Activated CD4-positive, alpha-beta memory T cell treated with anti-CD3 and anti-CD28 coated beads for 36 hours (primary cell): ENCODE data around the gene PIEZO1. TPM values are rescaled to one million over a fixed set of nuclear protein-coding genes. Genes with fewer than 3 reads are reported as not detected.
A peak's percentile ranks its signal among the peaks of the same experiment; 100 is the strongest.

Source experiments
- CTCF ChIA-PET: fragments of 350-600 bp; sonication (Branson Sonifier 250); formaldehyde crosslinking; loops from one replicate; lab custom pipeline; 2021; ENCODE audit warnings: antibody characterized with exemption, inconsistent platforms; lab: Charles Lee
- POLR2A ChIA-PET: fragments of 350-600 bp; sonication (Branson Sonifier 250); formaldehyde crosslinking; loops from one replicate; lab custom pipeline; 2021; ENCODE audit warnings: antibody characterized with exemption; lab: Charles Lee
- DNase-seq: peaks from one replicate; pipeline ENCODE4 v3.0.0-alpha.2; 2020
- H3K27ac Mint-ChIP-seq: one replicate; pipeline ENCODE4 v1.8.0; 2021; ENCODE audit warnings: mixed read lengths
- H3K27me3 Mint-ChIP-seq: one replicate; pipeline ENCODE4 v1.8.0; 2021; ENCODE audit warnings: mixed read lengths
- H3K36me3 Mint-ChIP-seq: one replicate; pipeline ENCODE4 v1.8.0; 2021; ENCODE audit warnings: mixed read lengths
- H3K4me1 Mint-ChIP-seq: one replicate; pipeline ENCODE4 v1.8.0; 2021; ENCODE audit warnings: low read depth, mixed read lengths
- H3K4me3 Mint-ChIP-seq: one replicate; pipeline ENCODE4 v1.8.0; 2021; ENCODE audit warnings: mild to moderate bottlenecking, mixed read lengths
- H3K9me3 Mint-ChIP-seq: one replicate; pipeline ENCODE4 v1.8.0; 2021; ENCODE audit warnings: mixed read lengths
- intact Hi-C: fragments of 100-400 bp; cut with micrococcal nuclease; formaldehyde crosslinking; loops from one replicate; pipeline ENCODE4 v1.15.1; 2023
- total RNA-seq, 2 experiments: library from RNA; stranded (reverse); gene quantifications; one replicate each; pipeline ENCODE4 v1.2.3, GENCODE V29; 2021

The PIEZO1 gene
- total RNA-seq, 2 experiments from 2014 or later = 221 to 234 TPM

- ChIA-PET POLR2A (no interaction called here), CTCF (interaction anchor here (1.4 to 1.6 kb wide), 3 partner anchors 9 to 17 kb away, joined by 5 to 6 read pairs (median 5); no protein-coding TSS in a partner anchor)
- DNase-seq = no peak
- no peaks in the 10 kb centered on the region for H3K27me3 Mint-ChIP-seq
- peaks cover 17% of the 10 kb centered on the region for H3K4me1 Mint-ChIP-seq
- no peaks in the 10 kb centered on the region for H3K9me3 Mint-ChIP-seq
- H3K36me3 Mint-ChIP-seq = peaks cover 4% of the 10 kb centered on the region
- H3K4me3 Mint-ChIP-seq = no peak overlapping the region
- no peak overlapping the region for H3K27ac Mint-ChIP-seq
- intact Hi-C loops = no loop called here
These were observed 30.7 kb downstream of the PIEZO1 start for GRCh38 chr16:88754109-88754911.

GRCh38 chr16:88753602-88754001 is 31.4 kb downstream of the PIEZO1 start:
- Mint-ChIP-seq H3K27ac (no peak overlapping the region), H3K27me3 (no peaks in the 10 kb centered on the region), H3K4me1 (peaks cover 10% of the 10 kb centered on the region), H3K9me3 (no peaks in the 10 kb centered on the region), H3K4me3 (no peak overlapping the region), H3K36me3 (peaks cover 4% of the 10 kb centered on the region)
- ChIA-PET CTCF (interaction anchor here (1.4 to 1.6 kb wide), 2 partner anchors 8 to 16 kb away, joined by 5 read pairs; no protein-coding TSS in a partner anchor), POLR2A (interaction anchor here (0.6 kb wide), 1 partner anchor 58 kb away, joined by 3 read pairs; no protein-coding TSS in a partner anchor)
- intact Hi-C loops = no loop called here
- DNase-seq = no peak

- no peak for DNase-seq
- Mint-ChIP-seq H3K27me3 (no peaks in the 10 kb centered on the region), H3K9me3 (no peaks in the 10 kb centered on the region), H3K27ac (no peak overlapping the region), H3K36me3 (peaks cover 4% of the 10 kb centered on the region), H3K4me3 (no peak overlapping the region), H3K4me1 (peaks cover 6% of the 10 kb centered on the region)
- intact Hi-C loops = no loop called here
- ChIA-PET POLR2A (interaction anchor here (0.6 kb wide), 1 partner anchor 58 kb away, joined by 3 read pairs; no protein-coding TSS in a partner anchor), CTCF (interaction anchor here (1.4 to 1.6 kb wide), 2 partner anchors 8 to 16 kb away, joined by 5 read pairs; no protein-coding TSS in a partner anchor)
These were observed 31.8 kb downstream of the PIEZO1 start for GRCh38 chr16:88753191-88753590.

- ChIA-PET CTCF (interaction anchor here (2.0 kb wide), 1 partner anchor 15 kb away, joined by 8 read pairs; no protein-coding TSS in a partner anchor), POLR2A (no interaction called here)
- H3K4me1 Mint-ChIP-seq = peaks cover 7% of the 10 kb centered on the region
- H3K27me3 Mint-ChIP-seq = no peaks in the 10 kb centered on the region
- H3K4me3 Mint-ChIP-seq = no peak overlapping the region
- H3K9me3 Mint-ChIP-seq = no peaks in the 10 kb centered on the region
- DNase-seq = no peak
- H3K36me3 Mint-ChIP-seq = peaks cover 4% of the 10 kb centered on the region
- intact Hi-C loops = no loop called here
- no peak overlapping the region for H3K27ac Mint-ChIP-seq
These were observed 32.5 kb downstream of the PIEZO1 start for GRCh38 chr16:88752386-88753002.

- no peak overlapping the region for H3K4me3 Mint-ChIP-seq
- CTCF ChIA-PET = interaction anchor here (2.0 kb wide), 1 partner anchor 13 kb away, joined by 8 read pairs; no protein-coding TSS in a partner anchor
- no peak overlapping the region for H3K27ac Mint-ChIP-seq
- H3K27me3 Mint-ChIP-seq = no peaks in the 10 kb centered on the region
- DNase-seq = no peak
- H3K9me3 Mint-ChIP-seq = no peaks in the 10 kb centered on the region
- H3K4me1 Mint-ChIP-seq = peaks cover 13% of the 10 kb centered on the region
- POLR2A ChIA-PET = no interaction called here
- intact Hi-C loops = no loop called here
- peaks cover 4% of the 10 kb centered on the region for H3K36me3 Mint-ChIP-seq
These were observed 34.2 kb downstream of the PIEZO1 start for GRCh38 chr16:88750854-88751253.

- H3K36me3 Mint-ChIP-seq = peaks cover 4% of the 10 kb centered on the region
- H3K4me3 Mint-ChIP-seq = no peak overlapping the region
- no peak overlapping the region for H3K27ac Mint-ChIP-seq
- POLR2A ChIA-PET = no interaction called here
- CTCF ChIA-PET = no interaction called here
- peaks cover 25% of the 10 kb centered on the region for H3K4me1 Mint-ChIP-seq
- H3K9me3 Mint-ChIP-seq = no peaks in the 10 kb centered on the region
- no peak for DNase-seq
- intact Hi-C loops = loop anchor here (5.0 kb wide), 1 partner anchor 47 kb away; no protein-coding TSS in a partner anchor
- no peaks in the 10 kb centered on the region for H3K27me3 Mint-ChIP-seq
These were observed 35.7 kb downstream of the PIEZO1 start for GRCh38 chr16:88749358-88749757.

- Mint-ChIP-seq H3K27me3 (no peaks in the 10 kb centered on the region), H3K9me3 (no peaks in the 10 kb centered on the region), H3K4me1 (peaks cover 30% of the 10 kb centered on the region), H3K4me3 (no peak overlapping the region), H3K27ac (peak overlapping the region; percentile 28), H3K36me3 (peaks cover 4% of the 10 kb centered on the region)
- intact Hi-C loops = loop anchor here (5.0 kb wide), 1 partner anchor 46 kb away; no protein-coding TSS in a partner anchor
- POLR2A ChIA-PET = interaction anchor here (0.7 kb wide), 1 partner anchor 19 kb away, joined by 4 read pairs; no protein-coding TSS in a partner anchor
- CTCF ChIA-PET = interaction anchor here (3.8 to 6.6 kb wide), 2 partner anchors 12 to 34 kb away, joined by 52 to 69 read pairs; partner anchors contain the start of gene PIEZO1
- DNase-seq = no peak
These were observed 36.7 kb downstream of the PIEZO1 start for GRCh38 chr16:88748364-88748763.

GRCh38 chr16:88747588-88748301 is 37.3 kb downstream of the PIEZO1 start:
- CTCF ChIA-PET = interaction anchor here (1.4 to 6.6 kb wide), 4 partner anchors 12 to 106 kb away, joined by 3 to 69 read pairs (median 32); partner anchors contain the start of gene PIEZO1
- Mint-ChIP-seq H3K36me3 (peaks cover 4% of the 10 kb centered on the region), H3K27me3 (no peaks in the 10 kb centered on the region), H3K4me3 (no peak overlapping the region), H3K27ac (peak overlapping the region; percentile 28), H3K4me1 (peaks cover 30% of the 10 kb centered on the region), H3K9me3 (no peaks in the 10 kb centered on the region)
- intact Hi-C loops = loop anchor here (5.0 kb wide), 1 partner anchor 45 kb away; no protein-coding TSS in a partner anchor
- POLR2A ChIA-PET = interaction anchor here (0.7 kb wide), 1 partner anchor 19 kb away, joined by 4 read pairs; no protein-coding TSS in a partner anchor
- peak; percentile 73 for DNase-seq

GRCh38 chr16:88746506-88746905 is 38.5 kb downstream of the PIEZO1 start:
- H3K27me3 Mint-ChIP-seq = no peaks in the 10 kb centered on the region
- H3K9me3 Mint-ChIP-seq = no peaks in the 10 kb centered on the region
- peak overlapping the region; percentile 18 for H3K27ac Mint-ChIP-seq
- ChIA-PET POLR2A (interaction anchor here (1.5 kb wide), 1 partner anchor 35 kb away, joined by 3 read pairs; no protein-coding TSS in a partner anchor), CTCF (interaction anchor here (1.0 to 6.6 kb wide), 7 partner anchors 7 to 107 kb away, joined by 3 to 69 read pairs (median 5); partner anchors contain the start of gene PIEZO1)
- intact Hi-C loops = loop anchor here (5.0 kb wide), 1 partner anchor 44 kb away; no protein-coding TSS in a partner anchor
- no peak for DNase-seq
- peaks cover under 1% of the 10 kb centered on the region for H3K36me3 Mint-ChIP-seq
- peaks cover 30% of the 10 kb centered on the region for H3K4me1 Mint-ChIP-seq
- no peak overlapping the region for H3K4me3 Mint-ChIP-seq

GRCh38 chr16:88744577-88745521 is 40.2 kb downstream of the PIEZO1 start:
- DNase-seq = no peak
- no peak overlapping the region for H3K4me3 Mint-ChIP-seq
- intact Hi-C loops = loop anchor here (1.0 to 5.0 kb wide), 2 partner anchors 37 to 43 kb away; no protein-coding TSS in a partner anchor
- ChIA-PET POLR2A (interaction anchor here (1.5 to 1.6 kb wide), 2 partner anchors 37 to 38 kb away, joined by 3 to 6 read pairs; no protein-coding TSS in a partner anchor), CTCF (interaction anchor here (1.0 to 6.6 kb wide), 7 partner anchors 9 to 67 kb away, joined by 3 to 69 read pairs (median 5); partner anchors contain the start of genes APRT and PIEZO1)
- no peaks in the 10 kb centered on the region for H3K9me3 Mint-ChIP-seq
- no peak overlapping the region for H3K27ac Mint-ChIP-seq
- no peaks in the 10 kb centered on the region for H3K36me3 Mint-ChIP-seq
- no peaks in the 10 kb centered on the region for H3K27me3 Mint-ChIP-seq
- H3K4me1 Mint-ChIP-seq = peaks cover 30% of the 10 kb centered on the region
